Gastrocnemius medialis (tissue), 4 donors: ENCODE measurements around the gene ID2.

Experiments used
- CTCF ChIP-seq, 5 experiments: fragments of 450-650 bp in 3 of 5; fragments of 200-600 bp in 2 of 5; sonication (generic) in 2 of 5; IDR thresholded peaks in 4 of 5; conservative IDR thresholded peaks in 1 of 5; 1 replicate in 4 of 5; 2 replicates in 1 of 5; pipeline ENCODE4 v1.5.1; 2016 to 2019; ENCODE audit warnings: antibody characterized with exemption in 5 of 5, mild to moderate bottlenecking in 3 of 5, moderate library complexity in 3 of 5
- POLR2A ChIP-seq, 2 donors: fragments of 450-650 bp; IDR thresholded peaks; one replicate each; pipeline ENCODE4 v1.6.1; 2017; ENCODE audit warnings: antibody characterized with exemption in 2 of 2, mild to moderate bottlenecking in 2 of 2, moderate library complexity in 2 of 2

DNA sequence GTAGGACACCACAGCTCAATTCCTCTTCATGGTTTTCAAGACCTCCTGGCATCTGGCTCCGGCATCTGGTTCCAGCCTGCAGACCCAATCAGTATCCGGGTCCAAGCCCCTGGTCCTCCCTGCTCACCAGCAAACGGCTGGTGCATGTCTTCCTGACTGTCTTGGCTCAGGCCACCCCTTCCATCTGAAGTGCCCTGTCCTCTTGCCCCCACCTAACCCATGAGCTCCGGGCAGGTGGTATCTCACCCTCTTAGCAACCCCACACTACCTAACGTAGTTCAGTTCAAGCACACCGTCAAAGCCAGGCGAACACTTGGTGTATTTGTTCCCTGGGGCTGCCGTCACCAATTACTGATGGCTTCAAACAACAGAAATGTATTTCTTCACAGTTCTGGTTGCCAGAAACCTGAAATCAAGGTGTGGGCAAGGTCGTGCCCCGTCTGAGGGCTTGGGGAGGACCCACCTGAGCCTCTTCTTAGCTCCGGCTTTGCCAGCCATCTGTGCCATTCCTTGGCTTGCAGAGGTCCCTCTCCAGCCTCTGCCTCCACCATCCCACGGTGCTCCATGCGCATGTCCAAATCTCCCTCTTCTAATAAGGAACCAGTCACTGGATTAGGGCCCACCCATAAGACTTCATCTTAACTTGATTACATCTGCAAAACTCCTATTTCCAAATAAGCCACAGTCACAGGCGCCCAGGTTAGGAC, 47.2 kb upstream of the ID2 start:
- TF ChIP-seq CTCF (IDR thresholded peaks at IDR 0.05 in 4 of 5, conservative IDR thresholded peaks at IDR 0.05 in 1 of 5) (no peak), POLR2A (IDR thresholded peaks at IDR 0.05) (no peak)
